ENCODE results near the gene CACNG6. TPM values are rescaled to one million over a fixed set of nuclear protein-coding genes. Genes with fewer than 3 reads are reported as not detected.

CACNG6 gene
- total and polyA plus RNA-seq, 8 donors = not detected

DNA sequence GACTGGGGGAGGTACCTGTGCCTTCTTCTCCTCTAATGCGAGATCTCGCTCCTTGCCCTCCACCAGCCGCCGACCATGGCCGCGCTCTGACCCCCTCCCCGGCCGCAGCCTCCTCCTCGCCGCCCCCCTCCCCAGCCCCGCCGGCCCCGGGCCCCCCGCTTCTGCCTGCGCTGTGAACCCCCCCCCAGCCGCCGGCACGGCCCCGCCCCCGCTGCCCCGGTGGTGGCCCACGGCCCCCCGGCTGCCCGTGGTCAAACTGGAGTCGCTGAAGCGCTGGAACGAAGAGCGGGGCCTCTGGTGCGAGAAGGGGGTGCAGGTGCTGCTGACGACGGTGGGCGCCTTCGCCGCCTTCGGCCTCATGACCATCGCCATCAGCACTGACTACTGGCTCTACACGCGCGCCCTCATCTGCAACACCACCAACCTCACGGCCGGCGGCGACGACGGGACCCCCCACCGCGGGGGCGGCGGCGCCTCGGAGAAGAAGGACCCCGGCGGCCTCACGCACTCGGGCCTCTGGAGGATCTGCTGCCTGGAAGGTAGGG is 28.5 kb upstream of the CACNG6 start, which contains the start of gene CACNG8:
Gene CACNG8 (plus strand): TSS at position 51 of the 545 bp plus-strand sequence.
- no peaks in the 10 kb centered on the region for H3K4me1 ChIP-seq
- DNase-seq (no peak), FAIRE-seq (no peak), ATAC-seq (no peak)
- intact Hi-C loops (cut with DNase I) = no loop called here
- TF ChIP-seq, protein P1, sequence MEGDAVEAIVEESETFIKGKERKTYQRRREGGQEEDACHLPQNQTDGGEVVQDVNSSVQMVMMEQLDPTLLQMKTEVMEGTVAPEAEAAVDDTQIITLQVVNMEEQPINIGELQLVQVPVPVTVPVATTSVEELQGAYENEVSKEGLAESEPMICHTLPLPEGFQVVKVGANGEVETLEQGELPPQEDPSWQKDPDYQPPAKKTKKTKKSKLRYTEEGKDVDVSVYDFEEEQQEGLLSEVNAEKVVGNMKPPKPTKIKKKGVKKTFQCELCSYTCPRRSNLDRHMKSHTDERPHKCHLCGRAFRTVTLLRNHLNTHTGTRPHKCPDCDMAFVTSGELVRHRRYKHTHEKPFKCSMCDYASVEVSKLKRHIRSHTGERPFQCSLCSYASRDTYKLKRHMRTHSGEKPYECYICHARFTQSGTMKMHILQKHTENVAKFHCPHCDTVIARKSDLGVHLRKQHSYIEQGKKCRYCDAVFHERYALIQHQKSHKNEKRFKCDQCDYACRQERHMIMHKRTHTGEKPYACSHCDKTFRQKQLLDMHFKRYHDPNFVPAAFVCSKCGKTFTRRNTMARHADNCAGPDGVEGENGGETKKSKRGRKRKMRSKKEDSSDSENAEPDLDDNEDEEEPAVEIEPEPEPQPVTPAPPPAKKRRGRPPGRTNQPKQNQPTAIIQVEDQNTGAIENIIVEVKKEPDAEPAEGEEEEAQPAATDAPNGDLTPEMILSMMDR (IDR thresholded peaks at IDR 0.05) = no peak
- WGBS, 2 donors = 1 to 2% methylated on average over 23 to 52 of the region's 55 CpGs
- no peak within 1 kb of the TSS for H3K4me3 ChIP-seq
- peaks cover 0 to 5% (median 0%) of the 10 kb centered on the region in 4 donors for H3K27me3 ChIP-seq
- no peaks in the 10 kb centered on the region for H3K36me3 ChIP-seq
- H3K27ac ChIP-seq = no peak within 1 kb of the TSS
- H3K9me3 ChIP-seq = no peaks in the 10 kb centered on the region

DNA sequence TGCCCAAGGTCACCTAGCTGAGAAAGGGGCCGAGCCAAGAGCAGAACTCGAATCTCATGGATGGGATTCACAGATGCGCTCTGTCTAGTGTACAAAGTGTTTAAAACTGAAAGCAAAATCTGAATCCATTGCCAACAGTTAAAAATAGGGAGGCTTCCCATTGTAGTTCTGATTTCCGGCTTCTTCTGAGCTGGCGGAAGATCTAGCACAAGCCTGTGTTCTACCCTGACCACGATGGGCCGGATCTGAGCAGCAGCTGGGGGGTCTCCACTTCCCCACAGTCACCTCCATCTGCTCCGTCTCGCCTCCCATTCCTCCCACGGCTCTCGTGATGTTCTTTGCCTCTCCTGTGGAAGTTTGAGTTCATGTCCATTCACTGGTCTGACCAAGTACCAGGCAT is 26.3 kb upstream of the CACNG6 start:
- Histone ChIP-seq H3K4me1 (no peaks in the 10 kb centered on the region), H3K27ac (no peak overlapping the region), H3K4me3 (no peak overlapping the region), H3K36me3 (no peaks in the 10 kb centered on the region), H3K9me3 (no peaks in the 10 kb centered on the region), H3K27me3 (peaks cover 0 to 5% (median 0%) of the 10 kb centered on the region in 4 donors)
- no peak for ATAC-seq
- TF ChIP-seq, protein P1 (IDR thresholded peaks at IDR 0.05) = no peak
- no peak for DNase-seq
- 49 to 54% methylated on average over 11 of the region's 11 CpGs for WGBS, 2 donors
- no peak for FAIRE-seq
- intact Hi-C loops (cut with DNase I) = no loop called here

DNA sequence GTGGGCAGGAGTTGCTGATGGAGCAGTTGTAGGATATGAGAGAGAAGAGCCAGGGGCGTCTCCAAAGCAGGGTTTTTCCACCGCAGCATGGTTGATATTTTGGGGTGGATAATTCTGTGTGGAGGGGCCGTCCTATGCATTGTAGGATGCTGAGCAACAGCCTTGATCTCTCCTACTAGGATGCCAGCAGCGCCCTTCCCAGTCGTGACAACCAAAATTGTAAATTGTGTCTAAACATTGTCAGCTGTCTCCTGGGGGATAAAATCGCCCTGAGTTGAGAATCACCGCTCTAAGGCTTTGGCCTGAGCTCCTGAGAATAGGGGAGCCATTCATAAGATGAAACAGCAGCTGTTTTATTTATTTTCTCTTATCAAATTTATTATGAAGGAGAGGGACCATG is 24.5 kb upstream of the CACNG6 start:
- DNase-seq = no peak
- H3K9me3 ChIP-seq = no peaks in the 10 kb centered on the region
- no peaks in the 10 kb centered on the region for H3K4me1 ChIP-seq
- TF ChIP-seq, protein P1 (IDR thresholded peaks at IDR 0.05) = no peak
- H3K27ac ChIP-seq = no peak overlapping the region
- no peak overlapping the region for H3K4me3 ChIP-seq
- FAIRE-seq = no peak
- ATAC-seq = no peak
- WGBS, 2 donors = 49 to 59% methylated on average over 7 of the region's 7 CpGs
- intact Hi-C loops (cut with DNase I) = no loop called here
- H3K36me3 ChIP-seq = no peaks in the 10 kb centered on the region
- H3K27me3 ChIP-seq = peaks cover 0 to 5% (median 0%) of the 10 kb centered on the region in 4 donors

DNA sequence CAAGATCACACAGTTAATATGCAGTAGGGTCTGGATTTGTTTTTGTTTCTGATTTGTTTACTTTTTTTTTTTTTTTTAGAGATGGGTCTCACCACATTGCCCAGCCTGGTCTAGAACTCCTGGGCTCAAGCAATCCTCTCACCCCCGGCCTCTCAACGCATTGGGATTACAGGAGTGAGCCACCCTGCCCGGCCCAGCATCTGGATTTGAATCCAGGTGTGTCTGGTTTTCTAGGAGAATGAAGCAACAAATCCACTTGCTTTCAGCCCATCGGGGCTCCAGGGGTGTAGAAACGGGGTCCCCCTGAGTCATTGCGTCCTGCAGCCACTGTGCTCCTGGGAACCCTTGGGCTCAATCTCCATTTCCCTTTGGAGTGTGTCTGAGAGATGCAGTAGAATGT is 22.1 kb upstream of the CACNG6 start:
- FAIRE-seq (no peak), ATAC-seq (no peak), DNase-seq (no peak)
- H3K36me3 ChIP-seq = no peaks in the 10 kb centered on the region
- H3K27me3 ChIP-seq = peaks cover 0 to 5% (median 0%) of the 10 kb centered on the region in 4 donors
- H3K27ac ChIP-seq = no peak overlapping the region
- TF ChIP-seq, protein P1 (IDR thresholded peaks at IDR 0.05) = no peak
- intact Hi-C loops (cut with DNase I) = no loop called here
- 67 to 80% methylated on average over 6 of the region's 6 CpGs for WGBS, 2 donors
- no peak overlapping the region for H3K4me3 ChIP-seq
- no peaks in the 10 kb centered on the region for H3K4me1 ChIP-seq
- H3K9me3 ChIP-seq = no peaks in the 10 kb centered on the region

DNA sequence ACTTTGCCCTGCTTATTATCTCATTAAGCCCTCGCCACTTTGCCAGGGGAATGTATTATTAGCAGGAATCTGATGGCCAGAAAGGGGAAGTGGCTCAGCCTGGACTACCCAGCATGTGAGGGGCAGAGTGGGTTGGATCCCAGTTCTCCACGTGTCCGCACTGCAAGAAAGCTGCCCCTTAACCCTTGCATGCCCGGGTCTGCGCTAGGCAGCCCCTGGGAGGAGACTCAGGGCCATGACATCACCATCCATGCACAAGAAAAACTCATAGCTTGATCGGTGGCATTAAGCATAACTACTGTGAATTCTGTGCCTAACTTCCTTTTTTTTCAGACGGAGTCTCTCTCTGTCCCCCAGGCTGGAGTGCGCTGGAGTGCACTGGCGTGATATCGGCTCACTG is 19.8 kb upstream of the CACNG6 start:
- intact Hi-C loops (cut with DNase I) = no loop called here
- ATAC-seq = peak in 1 of 4 donors; percentile 25
- DNase-seq = no peak
- Histone ChIP-seq H3K4me1 (no peaks in the 10 kb centered on the region), H3K9me3 (no peaks in the 10 kb centered on the region), H3K4me3 (no peak overlapping the region), H3K27me3 (no peaks in the 10 kb centered on the region), H3K36me3 (no peaks in the 10 kb centered on the region), H3K27ac (no peak overlapping the region)
- FAIRE-seq = no peak
- TF ChIP-seq, protein P1 (IDR thresholded peaks at IDR 0.05) = no peak
- 48 to 55% methylated on average over 10 of the region's 10 CpGs for WGBS, 2 donors

All from pancreas (tissue), 10 donors.